NCI-H2196 (cell line): ENCODE measurements around the gene LCE6A.

ENCODE experiments used
- DNase-seq: peaks from one replicate; lab custom pipeline; 2025; ENCODE audit not compliant: unreplicated experiment; lab: John Stamatoyannopoulos, UW

Gene LCE6A

GRCh38 chr1:152873495-152873894 lies 30.8 kb downstream of the LCE6A start:
- DNase-seq, result no peak

DNA sequence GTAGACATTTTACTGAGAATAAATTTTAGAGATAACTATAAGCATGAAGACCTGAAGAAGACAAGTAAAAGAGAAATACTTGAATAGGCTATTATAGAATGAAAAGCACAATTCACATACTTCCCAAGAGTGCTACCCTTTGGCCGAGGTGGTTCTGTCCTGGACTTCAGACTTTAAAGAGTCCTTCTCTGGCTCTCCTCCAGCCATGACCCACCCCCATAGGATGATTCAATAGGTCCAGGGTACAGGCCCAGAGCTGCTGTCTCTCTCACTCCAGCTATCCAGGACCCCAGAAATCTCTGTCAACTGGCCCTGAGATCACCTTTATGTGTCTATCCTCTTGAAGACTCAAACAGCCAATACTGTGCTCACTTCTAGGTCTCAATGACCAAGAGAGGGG lies 34.2 kb downstream of the LCE6A start:
- DNase-seq, result no peak

DNA sequence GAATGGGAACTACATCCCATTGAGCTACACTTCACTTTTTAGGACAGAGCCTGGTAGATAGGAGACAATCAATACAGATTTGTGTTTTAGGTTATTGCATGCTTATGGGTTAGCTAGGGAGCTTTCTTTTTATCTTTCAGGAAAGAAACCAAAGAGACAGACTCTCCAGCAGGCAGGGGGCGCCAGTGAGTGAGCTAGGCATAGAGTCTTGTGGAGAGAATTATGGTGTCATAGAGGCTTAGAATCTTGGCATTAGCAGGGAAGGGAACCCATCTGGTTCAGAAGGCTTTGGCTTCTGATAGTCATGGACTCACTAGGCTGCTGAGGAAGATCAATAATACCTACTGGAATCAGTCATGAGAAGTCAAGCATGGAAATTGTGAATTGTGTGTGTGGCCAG lies 35.4 kb downstream of the LCE6A start, which contains the start of gene SMCP:
SMCP (plus strand) TSS at position 281 of the 400 bp plus-strand sequence. CDS start 6,101 bp downstream, outside the sequence.
- no peak for DNase-seq

DNA sequence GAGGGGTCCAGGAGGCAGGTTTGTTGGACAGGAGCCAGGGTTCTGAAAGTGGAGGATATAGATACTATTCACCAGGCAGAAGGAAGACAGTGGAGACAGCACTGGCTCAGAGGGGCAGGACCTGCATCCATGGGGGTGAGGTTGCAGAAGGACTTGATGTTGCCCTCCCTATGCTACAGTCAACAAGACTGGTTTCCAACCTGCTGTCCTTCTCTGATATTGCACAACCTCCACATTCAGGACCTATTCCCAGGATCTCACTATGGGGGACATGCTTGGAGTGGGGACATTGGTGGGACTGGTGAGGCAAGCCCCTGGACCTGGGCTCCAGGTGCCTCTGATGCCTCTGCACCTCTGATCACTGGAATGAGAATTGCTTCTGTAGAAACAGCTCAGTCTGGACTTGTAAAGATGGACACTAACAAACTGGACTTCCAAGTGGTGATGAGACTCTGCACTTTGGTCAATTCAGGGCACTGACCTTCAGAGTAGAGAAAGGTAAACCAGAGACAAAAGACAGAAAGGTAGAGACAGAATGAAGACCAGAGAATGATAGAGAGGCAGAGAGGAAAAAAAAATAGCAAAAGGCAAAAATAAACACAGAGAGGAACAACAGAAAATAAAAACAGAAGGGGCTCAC lies 37.0 kb downstream of the LCE6A start:
- no peak for DNase-seq

GRCh38 chr1:152880316-152880715 lies 37.7 kb downstream of the LCE6A start:
- DNase-seq, result no peak

DNA sequence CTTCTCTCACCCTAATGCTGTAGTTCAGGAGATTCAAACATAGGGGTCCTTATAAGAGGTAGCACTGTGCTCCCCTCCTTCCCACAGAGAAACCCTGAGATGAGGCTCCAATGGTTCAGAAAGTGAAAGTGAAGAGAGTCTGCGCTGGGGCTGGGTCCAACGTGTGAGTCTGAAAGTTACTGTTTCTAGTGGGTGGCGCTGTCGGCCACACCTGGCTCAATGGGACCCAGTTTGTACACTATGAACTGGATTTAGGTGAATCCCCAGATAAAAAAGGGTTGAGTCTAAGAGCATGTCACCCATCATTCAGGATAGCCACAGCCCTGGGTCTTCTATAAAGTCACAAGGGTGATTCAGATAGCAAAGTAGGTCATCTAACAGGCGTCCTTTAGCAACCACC lies 38.3 kb downstream of the LCE6A start:
- DNase-seq, result no peak

- DNase-seq, result no peak
Measured at GRCh38 chr1:152884085-152884484, 41.4 kb downstream of the LCE6A start.

DNA sequence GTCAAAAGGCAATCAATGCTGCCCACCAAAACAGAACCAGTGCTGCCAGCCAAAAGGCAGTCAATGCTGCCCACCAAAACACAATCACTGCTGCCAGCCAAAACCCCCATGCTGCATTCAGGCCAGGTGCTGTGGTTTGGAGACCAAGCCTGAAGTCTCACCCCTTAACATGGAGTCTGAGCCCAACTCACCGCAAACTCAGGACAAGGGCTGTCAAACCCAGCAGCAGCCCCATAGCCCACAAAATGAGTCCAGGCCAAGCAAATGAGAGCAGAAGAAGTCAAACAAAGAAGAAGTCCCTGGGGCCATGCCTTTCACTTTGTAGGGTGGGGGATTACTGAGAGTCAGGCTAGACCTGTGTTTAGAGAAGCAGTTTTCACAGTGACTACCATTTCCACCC lies 41.9 kb downstream of the LCE6A start:
- DNase-seq, result no peak

DNA sequence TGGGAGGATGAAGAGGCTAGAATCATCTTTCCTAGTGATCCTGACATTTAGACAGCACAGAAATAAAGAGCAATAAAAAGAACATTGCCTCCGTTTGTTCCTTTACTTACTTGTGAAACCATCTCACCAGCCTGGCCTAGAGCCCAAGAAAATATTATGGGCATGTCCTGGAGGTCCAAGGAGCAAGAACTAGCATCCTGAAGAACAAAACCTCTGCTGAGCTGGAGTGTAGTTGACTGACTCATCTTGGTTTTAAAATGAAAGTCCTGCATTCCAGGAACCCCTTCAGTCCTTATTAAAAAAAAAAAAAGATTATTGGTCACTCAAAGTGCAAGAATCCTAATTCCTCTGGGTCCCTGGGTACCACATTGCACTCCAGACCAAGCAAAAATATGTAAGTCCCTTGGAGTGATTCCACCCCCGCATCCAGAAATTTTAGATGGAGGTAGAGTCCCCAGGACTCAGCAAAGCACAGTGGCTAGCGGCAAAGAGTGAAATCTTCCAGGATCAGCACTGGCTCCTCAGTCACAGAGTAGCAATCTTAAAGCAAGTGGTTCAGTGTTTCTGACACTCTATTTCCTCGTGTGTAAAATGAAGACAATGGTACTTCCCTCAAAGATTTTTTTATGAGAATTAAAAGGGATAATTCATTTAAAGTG lies 42.4 kb downstream of the LCE6A start:
- DNase-seq, result no peak

- DNase-seq, result no peak
Measured at GRCh38 chr1:152886085-152886484, 43.4 kb downstream of the LCE6A start.

DNA sequence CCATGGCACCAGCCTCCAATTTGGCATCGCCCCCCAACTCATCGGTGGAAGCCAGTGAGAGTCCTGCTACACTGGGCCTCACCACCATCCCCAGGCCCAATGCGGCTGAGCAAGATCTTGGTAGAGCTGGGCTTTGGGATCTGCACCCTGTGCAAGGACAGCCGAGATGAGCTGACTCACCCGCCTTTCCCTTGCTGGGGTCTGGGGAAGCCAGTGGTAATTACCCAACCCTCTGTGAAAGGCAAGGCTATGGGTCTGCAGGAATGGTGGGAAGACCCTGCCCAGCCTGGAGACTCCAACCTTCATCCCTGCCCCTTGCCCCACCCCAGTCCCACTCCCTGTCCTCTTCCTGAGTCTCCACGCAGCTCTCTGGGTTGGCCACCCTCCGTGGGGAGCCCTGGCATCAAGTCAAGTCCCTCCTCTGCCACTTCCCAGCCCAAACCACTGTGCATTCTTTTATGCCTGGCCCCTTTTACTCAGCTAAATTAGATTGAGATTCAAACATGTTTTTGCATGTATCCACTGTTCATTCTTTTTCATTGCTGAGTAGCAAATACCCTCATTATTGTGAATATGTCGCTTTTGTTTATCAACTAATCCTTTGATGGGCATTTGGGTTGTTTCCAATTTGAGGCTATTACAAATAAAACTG lies 44.2 kb downstream of the LCE6A start:
- DNase-seq, result no peak

DNA sequence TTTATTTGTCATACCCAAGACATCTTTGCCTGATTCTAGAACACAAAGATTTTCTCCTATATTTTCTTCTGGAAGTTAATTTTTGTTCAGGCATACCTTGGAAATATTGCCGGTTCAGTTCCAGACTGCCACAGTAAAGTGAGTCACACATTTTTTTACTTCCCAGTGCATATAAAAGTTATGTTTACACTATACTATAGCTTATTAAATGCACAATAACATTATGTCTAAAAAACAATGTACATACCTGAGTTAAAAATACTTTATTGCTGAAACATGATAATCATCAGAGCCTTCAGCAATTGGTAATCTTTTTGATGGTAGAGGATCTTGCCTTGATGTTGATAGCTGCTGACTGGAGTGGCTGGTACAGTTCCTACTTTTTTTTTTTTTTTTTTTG lies 45.5 kb downstream of the LCE6A start:
- DNase-seq, result no peak
